Astrocyte of the hippocampus (primary cell): ENCODE measurements around the gene PHLPP2.
A peak's percentile ranks its signal among the peaks of the same experiment; 100 is the strongest.
"Not testable (repeated sequence)": the region's sequence is repeated elsewhere in the genome, so short reads cannot be mapped to it uniquely, and the experiment has no call there.

Source experiments
- DNase-seq: peaks from one replicate; pipeline ENCODE4 v3.0.0; 2011; ENCODE audit warnings: low read depth, low spot score

PHLPP2 gene

GRCh38 chr16:71623597-71623996, 100.9 kb downstream of the PHLPP2 start:
- no peak for DNase-seq

- no peak for DNase-seq
These were observed 102.4 kb downstream of the PHLPP2 start for GRCh38 chr16:71622088-71622487.

- DNase-seq, result no peak
These were observed 106.1 kb downstream of the PHLPP2 start for GRCh38 chr16:71618429-71618828.

- DNase-seq, result not testable (repeated sequence)
These were observed 109.5 kb downstream of the PHLPP2 start for GRCh38 chr16:71614956-71615355.

GRCh38 chr16:71610936-71611871, 113.3 kb downstream of the PHLPP2 start:
- peak; percentile 76 for DNase-seq

- no peak for DNase-seq
These were observed 114.1 kb downstream of the PHLPP2 start for GRCh38 chr16:71610447-71610846.

GRCh38 chr16:71609066-71609465, 115.4 kb downstream of the PHLPP2 start:
- DNase-seq, result no peak

GRCh38 chr16:71600822-71601221, 123.7 kb downstream of the PHLPP2 start:
- DNase-seq, result no peak

- DNase-seq, result not testable (repeated sequence)
These were observed 126.1 kb downstream of the PHLPP2 start for GRCh38 chr16:71598426-71598825.

GRCh38 chr16:71595340-71595826, 129.1 kb downstream of the PHLPP2 start:
- DNase-seq, result not testable (repeated sequence)
